Measurements from ENCODE around the gene LAMB2.
A peak's percentile ranks its signal among the peaks of the same experiment; 100 is the strongest.

Gene LAMB2

DNA sequence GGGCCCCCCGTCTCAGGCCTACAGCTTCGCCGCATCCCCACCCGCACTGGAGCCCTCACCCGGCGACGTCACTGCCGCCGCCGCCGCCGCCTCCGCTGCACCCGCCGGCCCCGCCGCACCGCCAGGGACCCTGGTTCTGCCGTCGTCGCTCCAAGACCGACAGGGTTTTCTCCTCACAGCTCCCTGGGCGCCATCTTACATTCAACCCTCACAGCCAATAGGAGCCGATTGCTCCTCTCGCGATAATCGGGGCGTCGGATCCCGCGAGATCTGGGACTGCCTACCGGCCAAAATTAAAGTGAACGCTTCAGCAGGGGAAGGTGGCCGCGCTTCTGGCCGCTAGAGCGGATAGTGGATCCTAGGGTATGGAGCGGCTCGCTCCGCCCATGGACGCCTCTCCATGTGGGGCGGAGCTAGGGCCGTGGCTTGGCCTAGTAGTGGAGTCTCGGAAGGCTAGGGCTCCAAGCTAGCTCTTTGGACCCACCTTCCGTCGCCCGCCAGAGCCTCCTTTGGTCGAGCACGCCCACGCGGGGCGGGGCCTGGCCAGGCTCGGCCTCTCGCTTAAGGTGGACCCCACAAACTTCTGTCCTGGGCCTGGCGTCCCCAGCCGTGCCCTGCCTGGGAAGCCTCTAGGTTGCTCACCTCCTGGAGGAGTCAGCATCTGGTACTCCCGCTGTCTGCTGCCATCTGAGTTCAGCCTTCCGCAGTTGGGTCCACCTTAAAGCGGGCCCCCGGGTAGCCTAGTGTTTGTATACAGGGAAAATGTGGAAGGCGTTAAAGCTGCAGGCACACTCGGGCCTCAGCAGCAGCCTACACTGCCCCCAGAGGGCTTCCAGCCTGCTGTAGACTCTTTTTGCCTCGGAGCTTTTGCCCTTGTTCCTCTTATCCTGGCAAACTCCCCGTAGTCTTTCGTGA lies 38.7 kb downstream of the LAMB2 start, which contains the start of gene QRICH1:
TSS of gene QRICH1 (minus strand) at position 219 of the 915 bp plus-strand sequence. CDS start 17,054 bp downstream, outside the sequence.
- peak; percentile 87 for DNase-seq (ENCODE audit: insufficient read length, low spot score)
- TF ChIP-seq SPI1 (IDR thresholded peaks at IDR 0.05; ENCODE audit: low read depth, low read length) (no peak), TAF1 (IDR thresholded peaks at IDR 0.05; ENCODE audit: low read depth, low read length) (peak; percentile 96), POLR2A (IDR thresholded peaks at IDR 0.05; ENCODE audit: low read depth, low read length) (peak; percentile 75), POU2F2 (IDR thresholded peaks at IDR 0.05; ENCODE audit: low read depth, low read length) (peak; percentile 44), POLR2AphosphoS5 (IDR thresholded peaks at IDR 0.05; ENCODE audit: low read depth, low read length) (peak; percentile 42; the same call in 1 of the 2 replicates), PAX5 (IDR thresholded peaks at IDR 0.05; ENCODE audit: insufficient read depth, low read length, severe bottlenecking) (no peak)
- FAIRE-seq: no peak

DNA sequence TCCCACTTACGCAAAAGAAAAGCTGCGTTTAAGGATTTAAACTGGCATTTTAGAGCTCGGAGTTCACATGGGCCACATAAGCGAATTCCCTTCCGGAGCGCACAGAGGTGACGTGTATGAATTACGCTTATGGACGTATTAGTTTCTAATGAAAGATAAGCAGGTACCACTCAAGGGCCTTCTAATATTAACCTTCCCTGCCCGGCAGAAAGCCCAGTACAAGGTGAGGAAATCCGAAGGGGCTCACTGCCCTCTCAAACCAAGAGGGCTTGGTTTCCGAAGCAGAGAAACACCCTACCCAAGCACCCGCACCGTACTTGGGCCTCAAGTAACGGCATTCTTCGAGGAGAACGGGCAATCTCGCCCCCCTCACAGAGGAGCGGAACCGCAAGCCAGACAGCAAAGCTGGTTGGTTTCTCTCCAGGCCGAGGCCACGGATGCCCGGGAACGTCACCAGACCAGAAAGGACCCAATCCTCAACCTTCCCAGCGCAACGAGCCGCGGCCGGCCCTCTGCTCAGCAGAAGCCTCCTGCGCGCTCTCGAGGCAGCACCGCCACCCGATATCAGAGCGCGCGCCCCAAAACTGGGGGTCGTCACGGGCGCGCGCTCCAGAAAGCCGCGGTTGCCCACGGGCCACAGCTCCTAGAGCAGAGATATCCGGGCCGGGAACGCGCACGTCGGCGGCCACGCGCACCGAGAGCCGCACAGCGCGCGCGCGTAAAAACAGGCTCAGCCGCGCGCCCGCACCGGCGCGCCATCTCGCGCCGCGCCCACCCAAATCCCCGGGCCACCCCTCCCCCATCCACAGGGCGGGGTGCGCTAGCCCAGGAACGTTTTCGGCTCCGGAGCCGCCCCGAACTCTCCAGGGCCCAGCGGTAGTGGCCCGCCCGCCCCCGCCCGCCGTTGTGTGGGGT lies 39.7 kb downstream of the LAMB2 start:
- TF ChIP-seq POU2F2 (IDR thresholded peaks at IDR 0.05; ENCODE audit: low read depth, low read length) (peak; percentile 55), PAX5 (IDR thresholded peaks at IDR 0.05; ENCODE audit: insufficient read depth, low read length, severe bottlenecking) (no peak), SPI1 (IDR thresholded peaks at IDR 0.05; ENCODE audit: low read depth, low read length) (no peak), POLR2AphosphoS5 (IDR thresholded peaks at IDR 0.05; ENCODE audit: low read depth, low read length) (peak; percentile 32; the same call in 1 of the 2 replicates), TAF1 (IDR thresholded peaks at IDR 0.05; ENCODE audit: low read depth, low read length) (no peak), POLR2A (IDR thresholded peaks at IDR 0.05; ENCODE audit: low read depth, low read length) (peak; percentile 51)
- FAIRE-seq: peak; percentile 97
- DNase-seq (ENCODE audit: insufficient read length, low spot score): peak; percentile 65

DNA sequence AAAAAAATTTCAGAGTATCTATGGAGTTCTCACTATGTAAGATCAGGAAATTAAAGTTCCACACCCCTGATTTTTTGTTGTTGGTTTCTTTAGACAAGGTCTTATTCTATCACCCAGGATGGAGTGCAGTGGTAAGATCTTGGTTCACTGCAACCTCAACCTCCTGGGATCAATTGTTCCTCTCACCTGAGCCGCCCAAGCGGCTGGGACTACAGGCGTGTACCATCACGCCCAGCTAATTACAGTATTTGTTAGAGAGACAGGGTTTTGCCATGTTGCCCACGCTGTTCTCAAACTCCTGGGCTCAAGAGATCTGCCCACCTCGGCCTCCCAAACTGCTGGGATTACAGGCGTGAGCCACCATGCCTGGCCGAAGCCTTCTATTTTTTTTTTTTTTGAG lies 51.4 kb downstream of the LAMB2 start:
- no peak for DNase-seq (ENCODE audit: insufficient read length, low spot score)
- FAIRE-seq: no peak
- TF ChIP-seq POLR2AphosphoS5 (IDR thresholded peaks at IDR 0.05; ENCODE audit: low read depth, low read length) (no peak), POLR2A (IDR thresholded peaks at IDR 0.05; ENCODE audit: low read depth, low read length) (no peak), PAX5 (IDR thresholded peaks at IDR 0.05; ENCODE audit: insufficient read depth, low read length, severe bottlenecking) (no peak), POU2F2 (IDR thresholded peaks at IDR 0.05; ENCODE audit: low read depth, low read length) (no peak), SPI1 (IDR thresholded peaks at IDR 0.05; ENCODE audit: low read depth, low read length) (no peak), TAF1 (IDR thresholded peaks at IDR 0.05; ENCODE audit: low read depth, low read length) (no peak)

DNA sequence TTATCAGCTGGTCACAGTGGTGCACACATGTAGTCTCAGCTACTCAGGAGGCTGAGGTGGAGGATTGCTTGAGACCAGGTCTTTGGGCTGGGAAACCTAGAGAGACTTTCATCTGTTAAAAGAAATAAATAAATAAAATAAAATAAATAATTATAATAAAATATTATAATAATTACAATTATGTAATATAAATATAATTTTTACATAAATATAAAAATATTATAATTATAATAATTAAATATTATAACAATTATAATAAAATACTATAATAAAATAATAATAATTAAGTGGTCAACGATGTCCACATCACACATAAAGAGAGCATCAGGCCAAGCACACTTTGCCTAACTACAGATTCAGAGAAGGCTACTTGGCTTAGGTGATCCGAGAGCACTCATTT lies 53.6 kb downstream of the LAMB2 start:
- no peak for DNase-seq (ENCODE audit: insufficient read length, low spot score)
- FAIRE-seq: no peak

DNA sequence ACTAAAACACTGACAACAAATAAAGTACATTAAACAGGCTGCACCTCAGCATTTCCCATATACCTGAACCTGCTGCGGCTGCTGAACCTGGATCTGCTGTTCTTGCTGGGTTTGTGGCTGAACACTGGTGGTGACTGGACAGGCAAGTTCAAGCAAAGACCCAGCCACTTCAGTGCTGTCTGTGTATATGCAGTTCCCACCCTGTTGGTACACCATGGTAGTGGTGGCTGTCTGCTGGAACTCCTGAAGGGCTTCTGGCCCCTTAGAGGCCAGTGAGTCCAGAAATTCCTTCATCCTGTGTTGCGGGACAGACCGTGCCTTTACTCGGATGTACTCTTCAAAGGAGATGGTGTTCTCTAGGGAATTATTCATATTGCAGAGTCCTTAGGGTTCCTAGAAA lies 56.2 kb downstream of the LAMB2 start:
- FAIRE-seq: no peak
- no peak for DNase-seq (ENCODE audit: insufficient read length, low spot score)
- TF ChIP-seq POLR2AphosphoS5 (IDR thresholded peaks at IDR 0.05; ENCODE audit: low read depth, low read length): no peak
- no peak for TF ChIP-seq TAF1 (IDR thresholded peaks at IDR 0.05; ENCODE audit: low read depth, low read length)
- TF ChIP-seq PAX5 (IDR thresholded peaks at IDR 0.05; ENCODE audit: insufficient read depth, low read length, severe bottlenecking): no peak
- no peak for TF ChIP-seq SPI1 (IDR thresholded peaks at IDR 0.05; ENCODE audit: low read depth, low read length)
- no peak for TF ChIP-seq POLR2A (IDR thresholded peaks at IDR 0.05; ENCODE audit: low read depth, low read length)
- TF ChIP-seq POU2F2 (IDR thresholded peaks at IDR 0.05; ENCODE audit: low read depth, low read length): no peak

More for the DNA sequence above, 53.6 kb downstream of the LAMB2 start:
- no peak for TF ChIP-seq SPI1 (IDR thresholded peaks at IDR 0.05; ENCODE audit: low read depth, low read length)
- no peak for TF ChIP-seq PAX5 (IDR thresholded peaks at IDR 0.05; ENCODE audit: insufficient read depth, low read length, severe bottlenecking)
- no peak for TF ChIP-seq TAF1 (IDR thresholded peaks at IDR 0.05; ENCODE audit: low read depth, low read length)
- no peak for TF ChIP-seq POLR2AphosphoS5 (IDR thresholded peaks at IDR 0.05; ENCODE audit: low read depth, low read length)
- TF ChIP-seq POU2F2 (IDR thresholded peaks at IDR 0.05; ENCODE audit: low read depth, low read length): no peak
- TF ChIP-seq POLR2A (IDR thresholded peaks at IDR 0.05; ENCODE audit: low read depth, low read length): no peak

DNA sequence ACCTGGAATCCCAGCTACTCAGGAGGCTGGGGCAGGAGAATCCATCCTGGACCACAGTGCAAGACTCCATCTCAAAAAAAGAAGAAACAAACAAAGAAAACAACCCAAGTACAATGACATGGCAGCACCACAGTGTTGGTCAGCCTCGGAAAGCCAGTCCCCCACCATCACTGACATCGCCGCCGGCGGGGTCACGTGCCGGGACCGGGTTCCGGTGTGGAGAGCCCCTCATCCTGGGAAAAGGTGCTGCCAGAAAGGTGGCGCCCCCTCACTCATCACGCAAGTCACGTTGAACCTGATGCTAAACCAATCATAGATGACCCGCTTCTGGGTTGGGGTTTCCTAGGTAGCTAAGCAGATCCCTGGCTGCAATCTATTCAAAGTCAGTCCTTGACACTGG lies 56.7 kb downstream of the LAMB2 start:
- DNase-seq (ENCODE audit: insufficient read length, low spot score): no peak
- no peak for FAIRE-seq
- TF ChIP-seq POU2F2 (IDR thresholded peaks at IDR 0.05; ENCODE audit: low read depth, low read length) (no peak), POLR2AphosphoS5 (IDR thresholded peaks at IDR 0.05; ENCODE audit: low read depth, low read length) (no peak), TAF1 (IDR thresholded peaks at IDR 0.05; ENCODE audit: low read depth, low read length) (no peak), SPI1 (IDR thresholded peaks at IDR 0.05; ENCODE audit: low read depth, low read length) (no peak), POLR2A (IDR thresholded peaks at IDR 0.05; ENCODE audit: low read depth, low read length) (no peak), PAX5 (IDR thresholded peaks at IDR 0.05; ENCODE audit: insufficient read depth, low read length, severe bottlenecking) (no peak)

Measured in GM12891 (cell line).